Naive thymus-derived CD4-positive, alpha-beta T cell (primary cell): Measurements from ENCODE around the gene RAB7A. TPM values are rescaled to one million over a fixed set of nuclear protein-coding genes. Genes with fewer than 3 reads are reported as not detected.

ENCODE experiments used
- ATAC-seq: fragments of 150-1000 bp; cut with Tn5 transposase; 2 replicates; pipeline ENCODE4 v1.10.0; 2021; ENCODE audit warnings: mild to moderate bottlenecking, moderate library complexity
- CTCF ChIA-PET: fragments of 350-600 bp; sonication (Branson Sonifier 250); formaldehyde crosslinking; loops from one replicate; lab custom pipeline; 2021; ENCODE audit warnings: antibody characterized with exemption; lab: Charles Lee
- POLR2A ChIA-PET: fragments of 350-600 bp; sonication (Branson Sonifier 250); formaldehyde crosslinking; loops from one replicate; lab custom pipeline; 2021; ENCODE audit warnings: antibody characterized with exemption, inconsistent platforms; lab: Charles Lee
- DNase-seq, 9 donors: peaks; one replicate each; pipeline versions ENCODE4 v3.0.0 to v3.0.0-alpha.2; 2020 to 2022; ENCODE audit warnings: mixed read lengths in 1 of 9
- H3K27ac ChIP-seq: one replicate; pipeline ENCODE4 v1.7.0; 2013; ENCODE audit warnings: mild to moderate bottlenecking, low read depth, low read length, moderate library complexity
- H3K27me3 ChIP-seq, 2 donors: one replicate each; pipeline ENCODE4 v1.7.0; 2013; ENCODE audit warnings: low read length in 2 of 2, mild to moderate bottlenecking in 2 of 2, moderate library complexity in 2 of 2; ENCODE audit not compliant: control insufficient read depth in 2 of 2, insufficient read depth in 2 of 2
- H3K36me3 ChIP-seq, 3 experiments: 1 replicate in 2 of 3; 2 replicates in 1 of 3; pipeline ENCODE4 v1.7.0; 2013; ENCODE audit warnings: low read length in 3 of 3, mild to moderate bottlenecking in 3 of 3, moderate library complexity in 1 of 3; ENCODE audit not compliant: insufficient read depth in 3 of 3, control insufficient read depth in 2 of 3
- H3K4me1 ChIP-seq, 2 donors: one replicate each; pipeline ENCODE4 v1.7.0; 2013; ENCODE audit warnings: low read length in 2 of 2, mild to moderate bottlenecking in 2 of 2, moderate library complexity in 1 of 2; ENCODE audit not compliant: control insufficient read depth in 2 of 2, insufficient read depth in 2 of 2
- H3K4me3 ChIP-seq: 2 replicates; pipeline ENCODE4 v1.7.0; 2013; ENCODE audit warnings: mild to moderate bottlenecking, low read length
- H3K9me3 ChIP-seq, 3 experiments: 1 replicate in 2 of 3; 2 replicates in 1 of 3; pipeline ENCODE4 v1.7.0; 2013; ENCODE audit warnings: low read length in 3 of 3; ENCODE audit not compliant: control insufficient read depth in 2 of 3
- H3K27ac Mint-ChIP-seq, 9 donors: one replicate each; pipeline ENCODE4 v1.8.0; 2020 to 2022; ENCODE audit warnings: mixed read lengths in 9 of 9, mild to moderate bottlenecking in 8 of 9, moderate library complexity in 5 of 9, inconsistent platforms in 2 of 9
- H3K27me3 Mint-ChIP-seq, 5 donors: one replicate each; pipeline ENCODE4 v1.8.0; 2021 to 2022; ENCODE audit warnings: mixed read lengths in 5 of 5, mild to moderate bottlenecking in 1 of 5
- H3K36me3 Mint-ChIP-seq, 5 donors: one replicate each; pipeline ENCODE4 v1.8.0; 2020 to 2022; ENCODE audit warnings: mixed read lengths in 5 of 5, mild to moderate bottlenecking in 3 of 5, inconsistent platforms in 1 of 5
- H3K4me1 Mint-ChIP-seq, 7 donors: one replicate each; pipeline ENCODE4 v1.8.0; 2020 to 2022; ENCODE audit warnings: mixed read lengths in 7 of 7, mild to moderate bottlenecking in 3 of 7, inconsistent platforms in 1 of 7
- H3K4me3 Mint-ChIP-seq, 10 donors: one replicate each; pipeline ENCODE4 v1.8.0; 2020 to 2022; ENCODE audit warnings: mild to moderate bottlenecking in 10 of 10, mixed read lengths in 10 of 10, moderate library complexity in 6 of 10, inconsistent platforms in 2 of 10
- H3K9me3 Mint-ChIP-seq, 11 donors: one replicate each; pipeline ENCODE4 v1.8.0; 2020 to 2022; ENCODE audit warnings: mixed read lengths in 11 of 11, mild to moderate bottlenecking in 4 of 11, inconsistent platforms in 1 of 11, moderate library complexity in 1 of 11
- intact Hi-C, 2 donors: fragments of 100-400 bp; cut with micrococcal nuclease; formaldehyde crosslinking; loops; one replicate each; pipeline ENCODE4 v1.15.1; 2023
- polyA plus RNA-seq, 2 donors: library from polyadenylated mRNA; unstranded; fragments of 300-500 nt; fragmentation: Illumina TruSeq; gene quantifications; one replicate each; pipeline ENCODE4 v1.2.3, GENCODE V29; 2021
- total RNA-seq, 6 experiments: library from RNA in 5 of 6; stranded (reverse) in 5 of 6; gene quantifications; 1 replicate in 5 of 6; 2 replicates in 1 of 6; pipeline ENCODE4 v1.2.3 and lab custom pipeline; 2021 to 2026

The RAB7A gene
- total and polyA plus RNA-seq, 7 experiments from 2014 or later, result 124 to 249 (median 175) TPM

GRCh38 chr3:128800241-128801187 is 74.5 kb downstream of the RAB7A start:
- POLR2A ChIA-PET, result interaction anchor here (0.5 to 8.4 kb wide), 5 partner anchors 11 to 485 kb away, joined by 3 to 79 read pairs (median 11); no protein-coding TSS in a partner anchor
- peaks cover 6 to 37% (median 21%) of the 10 kb centered on the region in 3 experiments for H3K36me3 ChIP-seq
- peak overlapping the region in 9 of 10 donors; percentile 1 to 83 (median 39) for H3K4me3 Mint-ChIP-seq
- no peaks in the 10 kb centered on the region for H3K9me3 ChIP-seq
- H3K27me3 ChIP-seq, result no peaks in the 10 kb centered on the region
- H3K27me3 Mint-ChIP-seq, result no peaks in the 10 kb centered on the region
- intact Hi-C loops, result loop anchor here (1.0 to 5.0 kb wide), 7 partner anchors 11 to 642 kb away; partner anchors contain the start of genes RAB43 (in 2 of the 2), CNBP (in 1 of the 2), COPG1 (in 1 of the 2) and IFT122 (in 1 of the 2)
- CTCF ChIA-PET, result interaction anchor here (0.7 to 7.9 kb wide), 5 partner anchors 45 to 119 kb away, joined by 3 to 101 read pairs (median 3); no protein-coding TSS in a partner anchor
- H3K9me3 Mint-ChIP-seq, result no peaks in the 10 kb centered on the region
- no peak overlapping the region for H3K4me3 ChIP-seq
- peak overlapping the region; percentile 67 for H3K27ac ChIP-seq
- peak overlapping the region; percentile 81 to 97 (median 92) for H3K27ac Mint-ChIP-seq
- H3K36me3 Mint-ChIP-seq, result peaks cover 0 to 43% (median 25%) of the 10 kb centered on the region in 5 donors
- ATAC-seq, result no peak
- peak in 1 of 9 donors; percentile 57 for DNase-seq
- H3K4me1 Mint-ChIP-seq, result peaks cover 46 to 76% (median 68%) of the 10 kb centered on the region in 7 donors
- peaks cover 22 to 49% of the 10 kb centered on the region in 2 donors for H3K4me1 ChIP-seq

- H3K4me1 Mint-ChIP-seq, result peaks cover 55 to 88% (median 82%) of the 10 kb centered on the region in 7 donors
- peaks cover 6 to 40% (median 21%) of the 10 kb centered on the region in 3 experiments for H3K36me3 ChIP-seq
- no peaks in the 10 kb centered on the region for H3K9me3 ChIP-seq
- H3K4me3 ChIP-seq, result no peak overlapping the region
- peak overlapping the region; percentile 67 for H3K27ac ChIP-seq
- ChIA-PET POLR2A (interaction anchor here (3.6 to 4.0 kb wide), 2 partner anchors 13 to 120 kb away, joined by 35 to 46 read pairs; no protein-coding TSS in a partner anchor), CTCF (interaction anchor here (1.4 kb wide), 1 partner anchor 184 kb away, joined by 5 read pairs; no protein-coding TSS in a partner anchor)
- peaks cover 0 to 53% (median 33%) of the 10 kb centered on the region in 5 donors for H3K36me3 Mint-ChIP-seq
- H3K4me3 Mint-ChIP-seq, result peak overlapping the region in 7 of 10 donors; percentile 0 to 83 (median 39)
- H3K4me1 ChIP-seq, result peaks cover 22 to 62% of the 10 kb centered on the region in 2 donors
- H3K9me3 Mint-ChIP-seq, result no peaks in the 10 kb centered on the region
- no peaks in the 10 kb centered on the region for H3K27me3 ChIP-seq
- ATAC-seq (no peak), DNase-seq (no peak)
- intact Hi-C loops, result loop anchor here (5.0 kb wide), 6 partner anchors 45 to 640 kb away; partner anchors contain the start of genes RAB43 (in 2 of the 2), CNBP (in 1 of the 2), COPG1 (in 1 of the 2) and IFT122 (in 1 of the 2)
- peak overlapping the region; percentile 76 to 97 (median 91) for H3K27ac Mint-ChIP-seq
- no peaks in the 10 kb centered on the region for H3K27me3 Mint-ChIP-seq
Measured at GRCh38 chr3:128801779-128802380, 75.9 kb downstream of the RAB7A start.

GRCh38 chr3:128803307-128803706 is 77.3 kb downstream of the RAB7A start:
- peak overlapping the region; percentile 49 for H3K4me3 ChIP-seq
- no peaks in the 10 kb centered on the region for H3K9me3 ChIP-seq
- Mint-ChIP-seq H3K9me3 (no peaks in the 10 kb centered on the region), H3K4me3 (peak overlapping the region in 9 of 10 donors; percentile 48 to 89 (median 78)), H3K27ac (peak overlapping the region; percentile 91 to 98 (median 96)), H3K36me3 (peaks cover 1 to 49% (median 31%) of the 10 kb centered on the region in 5 donors), H3K27me3 (no peaks in the 10 kb centered on the region), H3K4me1 (peaks cover 57 to 90% (median 79%) of the 10 kb centered on the region in 7 donors)
- no peaks in the 10 kb centered on the region for H3K27me3 ChIP-seq
- no peak for DNase-seq
- POLR2A ChIA-PET, result interaction anchor here (0.9 to 4.0 kb wide), 10 partner anchors 8 to 186 kb away, joined by 3 to 46 read pairs (median 6); partner anchors contain the start of gene ACAD9
- no peak for ATAC-seq
- CTCF ChIA-PET, result interaction anchor here (1.0 to 2.9 kb wide), 4 partner anchors 9 to 186 kb away, joined by 5 to 19 read pairs (median 8); no protein-coding TSS in a partner anchor
- peaks cover under 1 to 37% (median 20%) of the 10 kb centered on the region in 3 experiments for H3K36me3 ChIP-seq
- intact Hi-C loops, result loop anchor here (5.0 kb wide), 6 partner anchors 44 to 639 kb away; partner anchors contain the start of genes RAB43 (in 2 of the 2), CNBP (in 1 of the 2), COPG1 (in 1 of the 2) and IFT122 (in 1 of the 2)
- H3K4me1 ChIP-seq, result peaks cover 22 to 64% of the 10 kb centered on the region in 2 donors
- H3K27ac ChIP-seq, result peak overlapping the region; percentile 74

- Mint-ChIP-seq H3K9me3 (no peaks in the 10 kb centered on the region), H3K4me1 (peaks cover 59 to 91% (median 85%) of the 10 kb centered on the region in 7 donors), H3K36me3 (peaks cover 7 to 46% (median 32%) of the 10 kb centered on the region in 5 donors), H3K4me3 (peak overlapping the region; percentile 48 to 89 (median 80)), H3K27me3 (no peaks in the 10 kb centered on the region), H3K27ac (peak overlapping the region; percentile 91 to 98 (median 96))
- Histone ChIP-seq H3K27ac (peak overlapping the region; percentile 74), H3K4me3 (peak overlapping the region; percentile 49), H3K36me3 (peaks cover 4 to 38% (median 14%) of the 10 kb centered on the region in 3 experiments), H3K9me3 (no peaks in the 10 kb centered on the region), H3K27me3 (no peaks in the 10 kb centered on the region), H3K4me1 (peaks cover 22 to 64% of the 10 kb centered on the region in 2 donors)
- ChIA-PET POLR2A (interaction anchor here (0.7 to 4.0 kb wide), 16 partner anchors 8 to 512 kb away, joined by 3 to 46 read pairs (median 4); partner anchors contain the start of gene ACAD9), CTCF (interaction anchor here (0.6 to 2.9 kb wide), 8 partner anchors 10 to 150 kb away, joined by 3 to 19 read pairs (median 5); no protein-coding TSS in a partner anchor)
- DNase-seq (peak in 8 of 9 donors; percentile 54 to 88 (median 84)), ATAC-seq (peak; percentile 92)
- intact Hi-C loops, result loop anchor here (1.0 to 5.0 kb wide), 18 partner anchors 9 to 638 kb away; partner anchors contain the start of genes ACAD9 (in 2 of the 2), RAB43 (in 2 of the 2), RAB7A (in 2 of the 2) and CNBP (in 1 of the 2)
Measured at GRCh38 chr3:128804017-128804810, 78.2 kb downstream of the RAB7A start.

- Mint-ChIP-seq H3K4me1 (peaks cover 57 to 91% (median 84%) of the 10 kb centered on the region in 7 donors), H3K4me3 (peak overlapping the region; percentile 48 to 89 (median 78)), H3K36me3 (peaks cover 11 to 40% (median 33%) of the 10 kb centered on the region in 5 donors), H3K27me3 (no peaks in the 10 kb centered on the region), H3K27ac (peak overlapping the region; percentile 91 to 98 (median 96)), H3K9me3 (no peaks in the 10 kb centered on the region)
- Histone ChIP-seq H3K9me3 (no peaks in the 10 kb centered on the region), H3K4me3 (peak overlapping the region; percentile 49), H3K36me3 (peaks cover 4 to 38% (median 11%) of the 10 kb centered on the region in 3 experiments), H3K27me3 (no peaks in the 10 kb centered on the region), H3K4me1 (peaks cover 22 to 59% of the 10 kb centered on the region in 2 donors), H3K27ac (peak overlapping the region; percentile 74)
- CTCF ChIA-PET, result interaction anchor here (1.2 to 2.9 kb wide), 3 partner anchors 10 to 124 kb away, joined by 5 to 19 read pairs (median 8); no protein-coding TSS in a partner anchor
- POLR2A ChIA-PET, result interaction anchor here (0.7 to 4.0 kb wide), 13 partner anchors 8 to 512 kb away, joined by 3 to 46 read pairs (median 5); partner anchors contain the start of gene ACAD9
- intact Hi-C loops, result loop anchor here (1.0 to 5.0 kb wide), 18 partner anchors 9 to 638 kb away; partner anchors contain the start of genes ACAD9 (in 2 of the 2), RAB43 (in 2 of the 2), RAB7A (in 2 of the 2) and CNBP (in 1 of the 2)
- DNase-seq (peak in 1 of 9 donors; percentile 18), ATAC-seq (no peak)
Measured at GRCh38 chr3:128804811-128805155, 78.8 kb downstream of the RAB7A start.
